Measurements from ENCODE around the gene MBD6.
A peak's percentile ranks its signal among the peaks of the same experiment; 100 is the strongest.
"Not testable (repeated sequence)": the region's sequence is repeated elsewhere in the genome, so short reads cannot be mapped to it uniquely, and the experiment has no call there.

Gene MBD6

DNA sequence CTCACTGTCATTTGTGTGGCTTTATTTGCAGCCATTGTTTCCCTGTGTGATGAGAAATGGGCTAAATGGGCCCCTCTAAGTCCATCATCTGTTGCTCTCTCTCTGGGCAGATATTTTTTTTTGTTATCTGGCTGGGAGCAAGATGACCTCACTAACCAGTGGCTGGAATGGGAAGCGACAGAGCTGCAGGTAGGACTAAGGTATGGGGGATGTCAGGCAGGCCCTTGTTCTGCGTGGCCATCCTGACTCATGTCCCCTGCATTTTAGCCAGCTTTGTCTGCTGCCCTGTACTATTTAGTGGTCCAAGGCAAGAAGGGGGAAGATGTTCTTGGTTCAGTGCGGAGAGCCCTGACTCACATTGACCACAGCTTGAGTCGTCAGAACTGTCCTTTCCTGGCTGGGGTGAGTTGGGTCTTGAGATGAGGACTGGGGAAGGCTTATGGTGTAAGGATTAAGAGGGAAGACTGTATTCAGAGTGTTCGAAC, 33.4 kb upstream of the MBD6 start:
- H3K36me3 ChIP-seq (ENCODE audit: control insufficient read depth, insufficient read depth, low read length): peaks cover 27% of the 10 kb centered on the region
- H3K27ac ChIP-seq (ENCODE audit: insufficient read depth, low read length, poor library complexity, severe bottlenecking): peak overlapping the region; percentile 81
- no peak for DNase-seq
- peaks cover 9% of the 10 kb centered on the region for H3K4me1 ChIP-seq (ENCODE audit: control insufficient read depth, insufficient read depth, low read length, poor library complexity, severe bottlenecking)
- H3K9me3 ChIP-seq (ENCODE audit: control insufficient read depth, low read length): no peaks in the 10 kb centered on the region
- peak overlapping the region; percentile 77 for H3K4me3 ChIP-seq (ENCODE audit: insufficient read depth, low read depth, low read length, poor library complexity, severe bottlenecking)
- H3K27me3 ChIP-seq (replicated peaks; ENCODE audit: control insufficient read depth, insufficient read depth, low read length, poor library complexity, severe bottlenecking): no peaks in the 10 kb centered on the region

DNA sequence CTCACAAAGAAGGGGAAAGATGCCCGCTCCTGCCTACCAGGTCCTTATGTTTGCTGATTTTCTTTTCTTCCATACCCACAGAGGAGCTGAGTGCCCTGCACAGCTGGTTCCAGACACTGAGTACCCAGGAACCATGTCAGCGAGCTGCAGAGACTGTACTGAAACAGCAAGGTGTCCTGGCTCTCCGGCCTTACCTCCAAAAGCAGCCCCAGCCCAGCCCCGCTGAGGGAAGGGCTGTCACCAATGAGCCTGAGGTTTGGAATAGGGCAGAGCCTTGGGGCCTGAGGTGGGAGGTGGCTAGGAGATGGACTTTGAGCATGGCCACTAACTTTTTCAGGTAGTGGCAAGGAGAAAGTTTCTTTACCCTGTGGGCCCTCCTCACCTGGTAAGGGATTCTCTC, 32.5 kb upstream of the MBD6 start:
- no peak for DNase-seq
- peaks cover 27% of the 10 kb centered on the region for H3K36me3 ChIP-seq (ENCODE audit: control insufficient read depth, insufficient read depth, low read length)
- peaks cover 9% of the 10 kb centered on the region for H3K4me1 ChIP-seq (ENCODE audit: control insufficient read depth, insufficient read depth, low read length, poor library complexity, severe bottlenecking)
- H3K4me3 ChIP-seq (ENCODE audit: insufficient read depth, low read depth, low read length, poor library complexity, severe bottlenecking): no peak overlapping the region
- no peaks in the 10 kb centered on the region for H3K9me3 ChIP-seq (ENCODE audit: control insufficient read depth, low read length)
- H3K27ac ChIP-seq (ENCODE audit: insufficient read depth, low read length, poor library complexity, severe bottlenecking): no peak overlapping the region
- H3K27me3 ChIP-seq (replicated peaks; ENCODE audit: control insufficient read depth, insufficient read depth, low read length, poor library complexity, severe bottlenecking): no peaks in the 10 kb centered on the region

DNA sequence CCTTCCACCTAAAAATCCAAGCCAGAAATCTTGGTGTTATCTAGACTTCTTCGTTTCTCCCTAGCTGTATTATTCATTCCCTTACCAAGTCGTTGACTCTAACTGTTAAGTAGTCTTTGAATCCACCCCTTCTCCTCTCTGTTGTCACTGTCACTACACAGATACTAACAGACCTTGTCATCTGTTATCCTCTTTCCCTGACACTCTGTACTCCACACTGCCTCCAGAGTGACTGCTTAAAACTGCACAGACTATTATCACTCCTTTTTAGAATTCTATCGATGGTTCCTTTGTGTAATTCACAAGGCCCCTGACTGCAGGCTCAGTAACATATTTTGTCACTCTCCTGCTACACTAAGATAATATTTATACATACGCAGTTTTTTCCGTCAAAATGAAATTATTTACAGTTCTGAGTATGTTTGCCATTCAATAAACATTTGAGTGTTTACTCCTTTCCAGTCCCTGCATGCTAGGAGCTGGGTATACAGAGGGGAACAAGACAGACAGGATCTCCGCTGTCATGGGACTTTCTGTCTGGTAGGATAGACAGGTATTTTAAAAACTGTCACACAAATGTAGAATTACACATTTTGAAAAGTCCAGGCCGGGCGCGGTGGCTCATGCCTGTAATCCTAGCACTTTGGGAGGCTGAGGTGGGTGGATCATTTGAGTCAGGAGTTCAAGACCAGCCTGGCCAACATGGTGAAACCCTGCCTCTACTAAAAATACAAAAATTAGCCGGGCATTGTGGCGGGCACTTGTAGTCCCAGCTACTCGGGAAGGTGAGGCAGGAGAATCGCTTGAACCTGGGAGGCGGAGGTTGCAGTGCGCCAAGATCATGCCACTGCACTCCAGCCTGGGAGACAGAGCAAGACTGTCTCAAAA, 31.0 kb upstream of the MBD6 start:
- H3K27ac ChIP-seq (ENCODE audit: insufficient read depth, low read length, poor library complexity, severe bottlenecking): no peak overlapping the region
- no peak overlapping the region for H3K4me3 ChIP-seq (ENCODE audit: insufficient read depth, low read depth, low read length, poor library complexity, severe bottlenecking)
- DNase-seq: no peak
- peaks cover 31% of the 10 kb centered on the region for H3K36me3 ChIP-seq (ENCODE audit: control insufficient read depth, insufficient read depth, low read length)
- H3K27me3 ChIP-seq (replicated peaks; ENCODE audit: control insufficient read depth, insufficient read depth, low read length, poor library complexity, severe bottlenecking): no peaks in the 10 kb centered on the region
- H3K9me3 ChIP-seq (ENCODE audit: control insufficient read depth, low read length): no peaks in the 10 kb centered on the region
- H3K4me1 ChIP-seq (ENCODE audit: control insufficient read depth, insufficient read depth, low read length, poor library complexity, severe bottlenecking): peaks cover 9% of the 10 kb centered on the region

DNA sequence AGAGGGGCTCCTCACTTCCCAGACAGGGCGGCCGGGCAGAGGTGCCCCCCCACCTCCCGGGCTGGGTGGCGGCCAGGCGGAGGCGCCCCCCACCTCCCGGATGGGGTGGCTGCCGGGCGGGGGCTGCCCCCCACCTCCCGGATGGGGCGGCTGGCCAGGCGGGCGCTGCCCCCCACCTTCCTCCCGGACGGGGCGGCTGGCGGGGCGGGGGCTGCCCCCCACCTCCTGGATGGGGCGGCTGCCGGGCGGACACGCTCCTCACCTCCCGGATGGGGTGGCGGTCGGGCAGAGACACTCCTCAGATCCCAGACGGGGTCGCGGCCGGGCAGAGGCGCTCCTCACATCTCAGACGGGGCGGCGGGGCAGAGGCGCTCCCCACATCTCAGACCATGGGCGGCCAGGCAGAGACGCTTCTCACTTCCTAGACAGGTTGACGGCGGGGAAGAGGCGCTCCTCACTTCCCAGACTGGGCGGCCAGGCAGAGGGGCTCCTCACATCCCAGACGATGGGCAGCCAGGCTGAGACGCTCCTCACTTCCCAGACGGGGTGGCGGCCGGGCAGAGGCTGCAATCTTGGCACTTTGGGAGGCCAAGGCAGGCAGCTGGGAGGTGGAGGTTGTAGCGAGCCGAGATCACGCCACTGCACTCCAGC, 27.4 kb upstream of the MBD6 start:
- not testable (repeated sequence) for DNase-seq; H3K4me3 ChIP-seq (ENCODE audit: insufficient read depth, low read depth, low read length, poor library complexity, severe bottlenecking); H3K27me3 ChIP-seq (replicated peaks; ENCODE audit: control insufficient read depth, insufficient read depth, low read length, poor library complexity, severe bottlenecking); H3K27ac ChIP-seq (ENCODE audit: insufficient read depth, low read length, poor library complexity, severe bottlenecking); H3K4me1 ChIP-seq (ENCODE audit: control insufficient read depth, insufficient read depth, low read length, poor library complexity, severe bottlenecking); H3K9me3 ChIP-seq (ENCODE audit: control insufficient read depth, low read length)
- H3K36me3 ChIP-seq (ENCODE audit: control insufficient read depth, insufficient read depth, low read length): peaks cover 46% of the 10 kb centered on the region

DNA sequence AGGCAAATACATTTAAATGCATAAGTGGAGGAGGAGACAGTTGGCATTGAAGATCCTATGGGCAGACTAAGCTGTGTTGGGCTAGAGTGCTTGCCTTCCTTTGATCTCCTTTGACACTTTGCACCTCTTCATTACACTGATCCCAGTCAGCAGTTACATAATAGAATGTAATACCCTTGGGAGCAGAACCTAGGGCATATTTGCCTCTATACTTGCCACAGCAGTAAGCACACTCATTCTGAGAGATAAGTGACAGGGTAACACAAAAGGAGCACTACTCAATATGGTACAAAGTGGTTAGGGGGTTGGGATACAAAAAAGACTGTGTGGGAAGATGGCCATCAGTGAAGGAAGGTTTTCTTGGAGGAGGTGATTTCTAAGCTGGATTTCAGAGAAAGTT, 25.8 kb upstream of the MBD6 start:
- Histone ChIP-seq H3K27ac (ENCODE audit: insufficient read depth, low read length, poor library complexity, severe bottlenecking) (no peak overlapping the region), H3K36me3 (ENCODE audit: control insufficient read depth, insufficient read depth, low read length) (peaks cover 43% of the 10 kb centered on the region), H3K4me1 (ENCODE audit: control insufficient read depth, insufficient read depth, low read length, poor library complexity, severe bottlenecking) (no peaks in the 10 kb centered on the region), H3K9me3 (ENCODE audit: control insufficient read depth, low read length) (no peaks in the 10 kb centered on the region), H3K27me3 (replicated peaks; ENCODE audit: control insufficient read depth, insufficient read depth, low read length, poor library complexity, severe bottlenecking) (no peaks in the 10 kb centered on the region), H3K4me3 (ENCODE audit: insufficient read depth, low read depth, low read length, poor library complexity, severe bottlenecking) (no peak overlapping the region)
- no peak for DNase-seq

DNA sequence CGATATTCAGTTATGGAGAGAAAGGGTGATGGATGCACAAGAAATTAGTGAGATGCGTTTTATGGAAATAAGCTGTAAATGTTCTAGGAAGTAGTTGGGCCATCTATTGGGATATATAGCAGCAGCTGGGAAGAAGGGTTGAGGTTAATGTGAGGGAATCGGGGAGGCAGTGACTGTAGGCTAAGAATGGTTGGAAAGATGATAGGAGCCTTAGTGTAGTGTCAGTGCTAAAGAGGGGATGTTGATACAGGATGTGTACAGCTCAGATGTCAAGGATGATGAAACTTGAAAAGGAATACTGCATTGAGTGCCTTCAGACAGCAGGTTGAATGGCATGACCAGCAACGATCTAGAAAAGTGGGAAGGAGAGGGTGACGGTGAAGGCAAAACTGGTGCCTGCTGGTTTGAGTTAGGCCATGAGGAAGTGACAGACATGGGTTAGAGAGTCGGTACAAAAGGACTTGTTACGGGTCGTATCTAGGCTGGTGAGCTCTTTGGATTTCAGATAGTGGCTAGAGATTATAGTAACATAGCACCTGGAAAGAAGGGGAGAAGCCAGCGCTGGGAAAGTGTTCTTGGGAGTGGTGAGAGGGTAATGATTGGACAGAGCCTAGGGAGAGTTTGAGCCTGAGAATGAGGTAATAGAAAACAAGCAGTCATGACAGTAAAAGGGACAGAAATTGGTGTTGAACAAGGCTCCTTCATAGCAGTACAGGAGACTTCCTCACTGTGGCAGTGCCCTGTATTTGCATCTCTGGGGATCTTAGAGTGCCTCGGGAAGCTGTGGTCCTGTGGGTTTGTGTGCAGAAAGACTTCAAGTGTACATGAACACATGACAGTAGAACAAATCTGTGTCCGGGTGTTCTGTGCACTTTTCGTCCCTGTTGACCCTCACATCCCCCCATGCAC, 25.1 kb upstream of the MBD6 start:
- DNase-seq: no peak
- Histone ChIP-seq H3K27ac (ENCODE audit: insufficient read depth, low read length, poor library complexity, severe bottlenecking) (no peak overlapping the region), H3K36me3 (ENCODE audit: control insufficient read depth, insufficient read depth, low read length) (peaks cover 46% of the 10 kb centered on the region), H3K9me3 (ENCODE audit: control insufficient read depth, low read length) (no peaks in the 10 kb centered on the region), H3K27me3 (replicated peaks; ENCODE audit: control insufficient read depth, insufficient read depth, low read length, poor library complexity, severe bottlenecking) (no peaks in the 10 kb centered on the region), H3K4me3 (ENCODE audit: insufficient read depth, low read depth, low read length, poor library complexity, severe bottlenecking) (no peak overlapping the region), H3K4me1 (ENCODE audit: control insufficient read depth, insufficient read depth, low read length, poor library complexity, severe bottlenecking) (no peaks in the 10 kb centered on the region)

DNA sequence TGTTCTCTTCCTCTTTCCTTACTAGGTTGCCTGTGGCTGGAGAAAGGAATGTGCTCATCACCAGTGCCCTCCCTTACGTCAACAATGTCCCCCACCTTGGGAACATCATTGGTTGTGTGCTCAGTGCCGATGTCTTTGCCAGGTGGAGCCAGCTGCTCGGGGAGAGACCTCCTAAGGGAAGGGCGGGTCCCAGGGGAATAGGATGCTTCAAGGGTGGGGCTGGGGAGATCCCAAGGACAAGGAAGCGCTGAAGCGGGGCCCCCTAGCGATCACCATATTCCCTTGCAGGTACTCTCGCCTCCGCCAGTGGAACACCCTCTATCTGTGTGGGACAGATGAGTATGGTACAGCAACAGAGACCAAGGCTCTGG, 24.5 kb upstream of the MBD6 start:
- peaks cover 42% of the 10 kb centered on the region for H3K36me3 ChIP-seq (ENCODE audit: control insufficient read depth, insufficient read depth, low read length)
- H3K27ac ChIP-seq (ENCODE audit: insufficient read depth, low read length, poor library complexity, severe bottlenecking): no peak overlapping the region
- no peaks in the 10 kb centered on the region for H3K4me1 ChIP-seq (ENCODE audit: control insufficient read depth, insufficient read depth, low read length, poor library complexity, severe bottlenecking)
- no peaks in the 10 kb centered on the region for H3K27me3 ChIP-seq (replicated peaks; ENCODE audit: control insufficient read depth, insufficient read depth, low read length, poor library complexity, severe bottlenecking)
- no peak for DNase-seq
- no peak overlapping the region for H3K4me3 ChIP-seq (ENCODE audit: insufficient read depth, low read depth, low read length, poor library complexity, severe bottlenecking)
- H3K9me3 ChIP-seq (ENCODE audit: control insufficient read depth, low read length): no peaks in the 10 kb centered on the region

DNA sequence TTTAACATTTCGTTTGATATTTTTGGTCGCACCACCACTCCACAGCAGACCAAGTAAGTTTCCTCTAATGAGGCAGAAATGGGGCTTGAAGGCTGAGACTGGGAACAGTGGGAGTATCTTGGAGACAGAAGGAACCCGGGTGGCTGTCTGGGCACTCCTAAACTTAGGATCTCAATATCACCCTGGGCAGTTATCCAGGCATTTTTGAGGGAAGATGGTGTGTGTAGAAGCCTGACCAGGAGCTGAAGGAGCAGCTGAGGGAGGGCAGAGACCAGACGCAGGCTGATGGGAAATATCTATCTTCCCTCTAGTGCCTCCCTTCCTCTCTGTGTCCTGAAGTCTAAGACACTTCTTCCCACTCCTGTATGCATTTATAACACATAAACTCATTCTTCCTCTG, 24.1 kb upstream of the MBD6 start:
- H3K27ac ChIP-seq (ENCODE audit: insufficient read depth, low read length, poor library complexity, severe bottlenecking): no peak overlapping the region
- H3K9me3 ChIP-seq (ENCODE audit: control insufficient read depth, low read length): no peaks in the 10 kb centered on the region
- DNase-seq: no peak
- no peaks in the 10 kb centered on the region for H3K27me3 ChIP-seq (replicated peaks; ENCODE audit: control insufficient read depth, insufficient read depth, low read length, poor library complexity, severe bottlenecking)
- H3K4me3 ChIP-seq (ENCODE audit: insufficient read depth, low read depth, low read length, poor library complexity, severe bottlenecking): no peak overlapping the region
- H3K36me3 ChIP-seq (ENCODE audit: control insufficient read depth, insufficient read depth, low read length): peaks cover 42% of the 10 kb centered on the region
- no peaks in the 10 kb centered on the region for H3K4me1 ChIP-seq (ENCODE audit: control insufficient read depth, insufficient read depth, low read length, poor library complexity, severe bottlenecking)

DNA sequence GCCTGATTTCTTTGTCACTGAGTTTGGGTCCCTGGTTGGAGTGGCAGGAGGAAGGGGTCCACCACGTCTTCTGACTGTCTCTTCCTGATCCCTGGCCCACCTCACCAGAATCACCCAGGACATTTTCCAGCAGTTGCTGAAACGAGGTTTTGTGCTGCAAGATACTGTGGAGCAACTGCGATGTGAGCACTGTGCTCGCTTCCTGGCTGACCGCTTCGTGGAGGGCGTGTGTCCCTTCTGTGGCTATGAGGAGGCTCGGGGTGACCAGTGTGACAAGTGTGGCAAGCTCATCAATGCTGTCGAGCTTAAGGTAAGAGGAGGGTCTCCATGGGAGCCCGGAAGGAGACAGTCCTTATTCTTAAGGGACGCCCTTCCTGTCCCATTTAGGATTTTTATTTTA, 22.4 kb upstream of the MBD6 start:
- no peaks in the 10 kb centered on the region for H3K4me1 ChIP-seq (ENCODE audit: control insufficient read depth, insufficient read depth, low read length, poor library complexity, severe bottlenecking)
- no peak overlapping the region for H3K27ac ChIP-seq (ENCODE audit: insufficient read depth, low read length, poor library complexity, severe bottlenecking)
- H3K4me3 ChIP-seq (ENCODE audit: insufficient read depth, low read depth, low read length, poor library complexity, severe bottlenecking): no peak overlapping the region
- H3K9me3 ChIP-seq (ENCODE audit: control insufficient read depth, low read length): no peaks in the 10 kb centered on the region
- DNase-seq: no peak
- H3K27me3 ChIP-seq (replicated peaks; ENCODE audit: control insufficient read depth, insufficient read depth, low read length, poor library complexity, severe bottlenecking): no peaks in the 10 kb centered on the region
- peaks cover 56% of the 10 kb centered on the region for H3K36me3 ChIP-seq (ENCODE audit: control insufficient read depth, insufficient read depth, low read length)

All from effector memory CD4-positive, alpha-beta T cell (primary cell).